ENCODE data around the gene SH3RF3. TPM values are rescaled to one million over a fixed set of nuclear protein-coding genes. Genes with fewer than 3 reads are reported as not detected.

Gene SH3RF3
- total and polyA plus RNA-seq, 9 of the 15 experiments (the other 6 are each of a cell fraction or from before 2014, with no cell fraction given), result 0.02 TPM; not detected in 8

DNA sequence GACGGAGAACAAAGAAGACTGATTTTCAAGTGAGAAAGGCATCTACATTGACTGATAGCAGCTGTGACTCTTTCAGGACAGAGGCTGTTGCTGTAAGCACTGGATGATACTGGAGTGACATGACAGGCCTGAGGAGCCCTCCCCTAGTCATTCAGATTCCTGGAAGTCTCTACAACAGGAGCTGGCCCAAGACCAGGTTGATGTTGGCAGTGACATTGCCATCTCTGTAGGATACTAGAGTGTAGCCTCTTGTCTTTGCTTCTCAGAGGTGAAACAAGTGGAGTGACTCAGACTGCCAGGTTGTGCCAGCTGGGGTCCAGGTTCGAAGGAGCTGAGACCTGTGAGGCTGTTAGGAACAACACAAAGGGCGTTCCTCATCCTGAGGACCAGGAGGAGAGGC, 44.7 kb upstream of the SH3RF3 start:
- no peaks in the 10 kb centered on the region for H3K9me3 ChIP-seq (replicated peaks; ENCODE audit: control insufficient read depth, insufficient read depth, low read depth, low read length)
- CTCF ChIA-PET (ENCODE audit: low intra/inter-chr PET ratio), result no interaction called here
- H3K36me3 ChIP-seq (ENCODE audit: control insufficient read depth, insufficient read depth, low read length), result no peaks in the 10 kb centered on the region
- H4K20me1 ChIP-seq (replicated peaks; ENCODE audit: control insufficient read depth, insufficient read depth, low read length), result no peaks in the 10 kb centered on the region
- no peak overlapping the region for H3K4me2 ChIP-seq (ENCODE audit: insufficient read depth, low read length)
- DNase-seq (ENCODE audit: extremely low read depth in 1 of 4, low spot score in 3 of 4) (no peak), FAIRE-seq (no peak), ATAC-seq (no peak)
- no peak overlapping the region for H2AFZ ChIP-seq (ENCODE audit: low read depth, low read length)
- no peaks in the 10 kb centered on the region for H3K79me2 ChIP-seq (ENCODE audit: control insufficient read depth, insufficient read depth, low read length)
- no peak overlapping the region for H3K9ac ChIP-seq (ENCODE audit: insufficient read depth in 1 of 2, low read depth in 2 of 2, low read length in 2 of 2)
- H3K4me1 ChIP-seq (replicated peaks in 1 of 2; ENCODE audit: control insufficient read depth in 2 of 2, insufficient read depth in 2 of 2, low read length in 2 of 2), result no peaks in the 10 kb centered on the region
- H3K9me1 ChIP-seq (ENCODE audit: control insufficient read depth, insufficient read depth, low read length), result no peaks in the 10 kb centered on the region
- intact Hi-C loops (cut with micrococcal nuclease) (no loop called here), in situ Hi-C loops (cut with MboI) (no loop called here)
- POLR2A ChIA-PET, result no interaction called here
- no peak overlapping the region for H3K4me3 ChIP-seq
- 0% methylated on average over 3 of the region's 3 CpGs for WGBS (ENCODE audit: insufficient coverage, low coverage, missing lambda C conversion rate)
- BruUV-seq (replicated peaks), result no TSS peak
- peaks cover 2 to 32% of the 10 kb centered on the region in 2 experiments; a peak in 3 of 5 replicates for H3K27me3 ChIP-seq (ENCODE audit: control insufficient read depth in 2 of 2, insufficient read depth in 2 of 2, low read length in 2 of 2)
- no peak overlapping the region for H3K27ac ChIP-seq (ENCODE audit: extremely low read depth, low read depth, low read length)
- TF ChIP-seq, protein P1, sequence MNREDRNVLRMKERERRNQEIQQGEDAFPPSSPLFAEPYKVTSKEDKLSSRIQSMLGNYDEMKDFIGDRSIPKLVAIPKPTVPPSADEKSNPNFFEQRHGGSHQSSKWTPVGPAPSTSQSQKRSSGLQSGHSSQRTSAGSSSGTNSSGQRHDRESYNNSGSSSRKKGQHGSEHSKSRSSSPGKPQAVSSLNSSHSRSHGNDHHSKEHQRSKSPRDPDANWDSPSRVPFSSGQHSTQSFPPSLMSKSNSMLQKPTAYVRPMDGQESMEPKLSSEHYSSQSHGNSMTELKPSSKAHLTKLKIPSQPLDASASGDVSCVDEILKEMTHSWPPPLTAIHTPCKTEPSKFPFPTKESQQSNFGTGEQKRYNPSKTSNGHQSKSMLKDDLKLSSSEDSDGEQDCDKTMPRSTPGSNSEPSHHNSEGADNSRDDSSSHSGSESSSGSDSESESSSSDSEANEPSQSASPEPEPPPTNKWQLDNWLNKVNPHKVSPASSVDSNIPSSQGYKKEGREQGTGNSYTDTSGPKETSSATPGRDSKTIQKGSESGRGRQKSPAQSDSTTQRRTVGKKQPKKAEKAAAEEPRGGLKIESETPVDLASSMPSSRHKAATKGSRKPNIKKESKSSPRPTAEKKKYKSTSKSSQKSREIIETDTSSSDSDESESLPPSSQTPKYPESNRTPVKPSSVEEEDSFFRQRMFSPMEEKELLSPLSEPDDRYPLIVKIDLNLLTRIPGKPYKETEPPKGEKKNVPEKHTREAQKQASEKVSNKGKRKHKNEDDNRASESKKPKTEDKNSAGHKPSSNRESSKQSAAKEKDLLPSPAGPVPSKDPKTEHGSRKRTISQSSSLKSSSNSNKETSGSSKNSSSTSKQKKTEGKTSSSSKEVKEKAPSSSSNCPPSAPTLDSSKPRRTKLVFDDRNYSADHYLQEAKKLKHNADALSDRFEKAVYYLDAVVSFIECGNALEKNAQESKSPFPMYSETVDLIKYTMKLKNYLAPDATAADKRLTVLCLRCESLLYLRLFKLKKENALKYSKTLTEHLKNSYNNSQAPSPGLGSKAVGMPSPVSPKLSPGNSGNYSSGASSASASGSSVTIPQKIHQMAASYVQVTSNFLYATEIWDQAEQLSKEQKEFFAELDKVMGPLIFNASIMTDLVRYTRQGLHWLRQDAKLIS (CRISPR knock-in tag; IDR thresholded peaks at IDR 0.05), result no peak
- TF ChIP-seq, protein P2, sequence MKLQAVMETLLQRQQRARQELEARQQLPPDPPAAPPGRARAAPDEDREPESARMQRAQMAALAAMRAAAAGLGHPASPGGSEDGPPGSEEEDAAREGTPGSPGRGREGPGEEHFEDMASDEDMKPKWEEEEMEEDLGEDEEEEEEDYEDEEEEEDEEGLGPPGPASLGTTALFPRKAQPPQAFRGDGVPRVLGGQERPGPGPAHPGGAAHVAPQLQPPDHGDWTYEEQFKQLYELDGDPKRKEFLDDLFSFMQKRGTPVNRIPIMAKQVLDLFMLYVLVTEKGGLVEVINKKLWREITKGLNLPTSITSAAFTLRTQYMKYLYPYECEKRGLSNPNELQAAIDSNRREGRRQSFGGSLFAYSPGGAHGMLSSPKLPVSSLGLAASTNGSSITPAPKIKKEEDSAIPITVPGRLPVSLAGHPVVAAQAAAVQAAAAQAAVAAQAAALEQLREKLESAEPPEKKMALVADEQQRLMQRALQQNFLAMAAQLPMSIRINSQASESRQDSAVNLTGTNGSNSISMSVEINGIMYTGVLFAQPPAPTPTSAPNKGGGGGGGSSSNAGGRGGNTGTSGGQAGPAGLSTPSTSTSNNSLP (IDR thresholded peaks at IDR 0.05; ENCODE audit: borderline replicate concordance, low read depth, low read length), result no peak
- TF ChIP-seq PTBP1 (IDR thresholded peaks at IDR 0.05; ENCODE audit: low read depth, low read length), result no peak
- TF ChIP-seq U2AF1 (optimal IDR thresholded peaks at IDR 0.05; ENCODE audit: low read depth, low read length), result no peak
- TF ChIP-seq, protein P3, sequence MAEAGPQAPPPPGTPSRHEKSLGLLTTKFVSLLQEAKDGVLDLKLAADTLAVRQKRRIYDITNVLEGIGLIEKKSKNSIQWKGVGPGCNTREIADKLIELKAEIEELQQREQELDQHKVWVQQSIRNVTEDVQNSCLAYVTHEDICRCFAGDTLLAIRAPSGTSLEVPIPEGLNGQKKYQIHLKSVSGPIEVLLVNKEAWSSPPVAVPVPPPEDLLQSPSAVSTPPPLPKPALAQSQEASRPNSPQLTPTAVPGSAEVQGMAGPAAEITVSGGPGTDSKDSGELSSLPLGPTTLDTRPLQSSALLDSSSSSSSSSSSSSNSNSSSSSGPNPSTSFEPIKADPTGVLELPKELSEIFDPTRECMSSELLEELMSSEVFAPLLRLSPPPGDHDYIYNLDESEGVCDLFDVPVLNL (CRISPR knock-in tag; IDR thresholded peaks at IDR 0.05; ENCODE audit: low read depth), result no peak
- TF ChIP-seq ZNF384 (IDR thresholded peaks at IDR 0.05; ENCODE audit: low read depth, low read length), result no peak
- TF ChIP-seq SREBF1 (IDR thresholded peaks at IDR 0.05; ENCODE audit: borderline replicate concordance, low read depth, low read length), result no peak
- TF ChIP-seq, protein P4, sequence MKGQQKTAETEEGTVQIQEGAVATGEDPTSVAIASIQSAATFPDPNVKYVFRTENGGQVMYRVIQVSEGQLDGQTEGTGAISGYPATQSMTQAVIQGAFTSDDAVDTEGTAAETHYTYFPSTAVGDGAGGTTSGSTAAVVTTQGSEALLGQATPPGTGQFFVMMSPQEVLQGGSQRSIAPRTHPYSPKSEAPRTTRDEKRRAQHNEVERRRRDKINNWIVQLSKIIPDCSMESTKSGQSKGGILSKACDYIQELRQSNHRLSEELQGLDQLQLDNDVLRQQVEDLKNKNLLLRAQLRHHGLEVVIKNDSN (CRISPR knock-in tag; IDR thresholded peaks at IDR 0.05), result no peak
- no peak for TF ChIP-seq MAFG (tag; conservative IDR thresholded peaks at IDR 0.05)
- TF ChIP-seq, protein P5, sequence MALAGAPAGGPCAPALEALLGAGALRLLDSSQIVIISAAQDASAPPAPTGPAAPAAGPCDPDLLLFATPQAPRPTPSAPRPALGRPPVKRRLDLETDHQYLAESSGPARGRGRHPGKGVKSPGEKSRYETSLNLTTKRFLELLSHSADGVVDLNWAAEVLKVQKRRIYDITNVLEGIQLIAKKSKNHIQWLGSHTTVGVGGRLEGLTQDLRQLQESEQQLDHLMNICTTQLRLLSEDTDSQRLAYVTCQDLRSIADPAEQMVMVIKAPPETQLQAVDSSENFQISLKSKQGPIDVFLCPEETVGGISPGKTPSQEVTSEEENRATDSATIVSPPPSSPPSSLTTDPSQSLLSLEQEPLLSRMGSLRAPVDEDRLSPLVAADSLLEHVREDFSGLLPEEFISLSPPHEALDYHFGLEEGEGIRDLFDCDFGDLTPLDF (CRISPR knock-in tag; IDR thresholded peaks at IDR 0.05), result no peak
- no peak for TF ChIP-seq HDAC1 (IDR thresholded peaks at IDR 0.05)
- TF ChIP-seq ZNF707 (CRISPR knock-in tag; conservative IDR thresholded peaks at IDR 0.05), result no peak
- TF ChIP-seq, protein P6, sequence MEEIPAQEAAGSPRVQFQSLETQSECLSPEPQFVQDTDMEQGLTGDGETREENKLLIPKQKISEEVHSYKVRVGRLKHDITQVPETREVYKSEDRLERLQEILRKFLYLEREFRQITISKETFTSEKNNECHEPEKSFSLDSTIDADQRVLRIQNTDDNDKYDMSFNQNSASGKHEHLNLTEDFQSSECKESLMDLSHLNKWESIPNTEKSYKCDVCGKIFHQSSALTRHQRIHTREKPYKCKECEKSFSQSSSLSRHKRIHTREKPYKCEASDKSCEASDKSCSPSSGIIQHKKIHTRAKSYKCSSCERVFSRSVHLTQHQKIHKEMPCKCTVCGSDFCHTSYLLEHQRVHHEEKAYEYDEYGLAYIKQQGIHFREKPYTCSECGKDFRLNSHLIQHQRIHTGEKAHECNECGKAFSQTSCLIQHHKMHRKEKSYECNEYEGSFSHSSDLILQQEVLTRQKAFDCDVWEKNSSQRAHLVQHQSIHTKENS (CRISPR knock-in tag; IDR thresholded peaks at IDR 0.05), result no peak
